ENCODE results near the gene OCIAD1. TPM values are rescaled to one million over a fixed set of nuclear protein-coding genes. Genes with fewer than 3 reads are reported as not detected.

OCIAD1 gene
- total RNA-seq, 2 donors from 2014 or later = 148 to 152 TPM

DNA sequence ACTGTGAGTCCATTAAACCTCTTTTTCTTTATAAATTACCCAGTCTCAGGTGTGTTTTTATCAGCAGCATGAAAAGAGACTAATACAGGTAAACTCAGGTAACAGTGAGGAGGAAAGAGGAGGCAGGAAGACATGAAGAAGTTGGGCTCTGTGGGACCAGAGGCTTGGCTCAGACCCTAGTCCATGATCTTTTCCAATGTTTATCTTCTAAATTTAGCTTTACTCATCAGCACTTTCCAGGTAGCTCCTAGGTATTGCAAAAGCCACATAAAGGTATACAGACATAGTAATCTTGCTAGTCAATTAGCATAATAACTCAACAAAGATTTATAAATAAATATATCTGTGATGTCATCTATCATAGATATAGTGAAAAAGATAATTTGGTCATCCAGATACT lies 39.6 kb upstream of the OCIAD1 start:
- H3K36me3 Mint-ChIP-seq (ENCODE audit: low read depth) = no peaks in the 10 kb centered on the region
- H3K27me3 Mint-ChIP-seq (ENCODE audit: insufficient read depth) = no peaks in the 10 kb centered on the region
- no peak overlapping the region for H3K4me3 ChIP-seq (ENCODE audit: low read length)
- H3K4me1 ChIP-seq (ENCODE audit: control insufficient read depth, insufficient read depth, low read length) = no peaks in the 10 kb centered on the region
- no peaks in the 10 kb centered on the region for H3K9me3 Mint-ChIP-seq
- H3K9me3 ChIP-seq (ENCODE audit: control insufficient read depth, low read length) = no peaks in the 10 kb centered on the region
- no peak overlapping the region for H3K27ac Mint-ChIP-seq
- H3K27ac ChIP-seq (ENCODE audit: low read depth, low read length) = no peak overlapping the region
- no peak overlapping the region for H3K4me3 Mint-ChIP-seq
- no peaks in the 10 kb centered on the region for H3K36me3 ChIP-seq (ENCODE audit: control insufficient read depth, insufficient read depth, low read length)
- no peaks in the 10 kb centered on the region for H3K27me3 ChIP-seq (ENCODE audit: control insufficient read depth, insufficient read depth, low read length, poor library complexity, severe bottlenecking)
- no peak overlapping the region for H3K9ac ChIP-seq (ENCODE audit: extremely low read depth, low read length, poor library complexity, severe bottlenecking)
- TF ChIP-seq, protein P1, sequence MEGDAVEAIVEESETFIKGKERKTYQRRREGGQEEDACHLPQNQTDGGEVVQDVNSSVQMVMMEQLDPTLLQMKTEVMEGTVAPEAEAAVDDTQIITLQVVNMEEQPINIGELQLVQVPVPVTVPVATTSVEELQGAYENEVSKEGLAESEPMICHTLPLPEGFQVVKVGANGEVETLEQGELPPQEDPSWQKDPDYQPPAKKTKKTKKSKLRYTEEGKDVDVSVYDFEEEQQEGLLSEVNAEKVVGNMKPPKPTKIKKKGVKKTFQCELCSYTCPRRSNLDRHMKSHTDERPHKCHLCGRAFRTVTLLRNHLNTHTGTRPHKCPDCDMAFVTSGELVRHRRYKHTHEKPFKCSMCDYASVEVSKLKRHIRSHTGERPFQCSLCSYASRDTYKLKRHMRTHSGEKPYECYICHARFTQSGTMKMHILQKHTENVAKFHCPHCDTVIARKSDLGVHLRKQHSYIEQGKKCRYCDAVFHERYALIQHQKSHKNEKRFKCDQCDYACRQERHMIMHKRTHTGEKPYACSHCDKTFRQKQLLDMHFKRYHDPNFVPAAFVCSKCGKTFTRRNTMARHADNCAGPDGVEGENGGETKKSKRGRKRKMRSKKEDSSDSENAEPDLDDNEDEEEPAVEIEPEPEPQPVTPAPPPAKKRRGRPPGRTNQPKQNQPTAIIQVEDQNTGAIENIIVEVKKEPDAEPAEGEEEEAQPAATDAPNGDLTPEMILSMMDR (conservative IDR thresholded peaks at IDR 0.05) = no peak
- peaks cover 12% of the 10 kb centered on the region for H3K4me1 Mint-ChIP-seq
- no peak for DNase-seq

- Mint-ChIP-seq H3K36me3 (ENCODE audit: low read depth) (no peaks in the 10 kb centered on the region), H3K4me1 (peaks cover 13% of the 10 kb centered on the region), H3K4me3 (no peak overlapping the region), H3K27ac (no peak overlapping the region), H3K27me3 (ENCODE audit: insufficient read depth) (no peaks in the 10 kb centered on the region), H3K9me3 (no peaks in the 10 kb centered on the region)
- Histone ChIP-seq H3K9ac (ENCODE audit: extremely low read depth, low read length, poor library complexity, severe bottlenecking) (no peak overlapping the region), H3K27me3 (ENCODE audit: control insufficient read depth, insufficient read depth, low read length, poor library complexity, severe bottlenecking) (no peaks in the 10 kb centered on the region), H3K4me3 (ENCODE audit: low read length) (no peak overlapping the region), H3K9me3 (ENCODE audit: control insufficient read depth, low read length) (no peaks in the 10 kb centered on the region), H3K36me3 (ENCODE audit: control insufficient read depth, insufficient read depth, low read length) (no peaks in the 10 kb centered on the region), H3K4me1 (ENCODE audit: control insufficient read depth, insufficient read depth, low read length) (peaks cover 3% of the 10 kb centered on the region), H3K27ac (ENCODE audit: low read depth, low read length) (no peak overlapping the region)
- WGBS, 2 experiments (ENCODE audit: insufficient coverage in 1 of 2, insufficient read length in 1 of 2) = 85 to 96% methylated on average over 2 to 5 of the region's 5 CpGs
- DNase-seq = no peak
- TF ChIP-seq, protein P1 (conservative IDR thresholded peaks at IDR 0.05) = no peak
Observed at GRCh38 chr4:48792348-48793006, 38.4 kb upstream of the OCIAD1 start.

- WGBS, 2 experiments (ENCODE audit: insufficient coverage in 1 of 2, insufficient read length in 1 of 2) = 92 to 100% methylated on average over 2 to 3 of the region's 3 CpGs
- H3K4me1 Mint-ChIP-seq = peaks cover 16% of the 10 kb centered on the region
- H3K9me3 Mint-ChIP-seq = no peaks in the 10 kb centered on the region
- H3K4me3 ChIP-seq (ENCODE audit: low read length) = no peak overlapping the region
- no peaks in the 10 kb centered on the region for H3K9me3 ChIP-seq (ENCODE audit: control insufficient read depth, low read length)
- no peaks in the 10 kb centered on the region for H3K36me3 Mint-ChIP-seq (ENCODE audit: low read depth)
- DNase-seq = no peak
- no peaks in the 10 kb centered on the region for H3K36me3 ChIP-seq (ENCODE audit: control insufficient read depth, insufficient read depth, low read length)
- no peaks in the 10 kb centered on the region for H3K27me3 ChIP-seq (ENCODE audit: control insufficient read depth, insufficient read depth, low read length, poor library complexity, severe bottlenecking)
- no peak overlapping the region for H3K4me3 Mint-ChIP-seq
- no peak overlapping the region for H3K9ac ChIP-seq (ENCODE audit: extremely low read depth, low read length, poor library complexity, severe bottlenecking)
- H3K27ac ChIP-seq (ENCODE audit: low read depth, low read length) = no peak overlapping the region
- TF ChIP-seq, protein P1 (conservative IDR thresholded peaks at IDR 0.05) = no peak
- no peak overlapping the region for H3K27ac Mint-ChIP-seq
- H3K4me1 ChIP-seq (ENCODE audit: control insufficient read depth, insufficient read depth, low read length) = peaks cover 3% of the 10 kb centered on the region
- H3K27me3 Mint-ChIP-seq (ENCODE audit: insufficient read depth) = no peaks in the 10 kb centered on the region
Observed at GRCh38 chr4:48795108-48795507, 35.8 kb upstream of the OCIAD1 start.
